ENCODE data around the gene MAPK12.

The MAPK12 gene

GRCh38 chr22:50260801-50261614, 475 bp downstream of the MAPK12 start:
- no peak overlapping the region for H2AFZ ChIP-seq (ENCODE audit: low read length)
- H3K9ac ChIP-seq (ENCODE audit: low read depth, low read length, poor library complexity, severe bottlenecking) = no peak overlapping the region
- TF ChIP-seq, protein P1, sequence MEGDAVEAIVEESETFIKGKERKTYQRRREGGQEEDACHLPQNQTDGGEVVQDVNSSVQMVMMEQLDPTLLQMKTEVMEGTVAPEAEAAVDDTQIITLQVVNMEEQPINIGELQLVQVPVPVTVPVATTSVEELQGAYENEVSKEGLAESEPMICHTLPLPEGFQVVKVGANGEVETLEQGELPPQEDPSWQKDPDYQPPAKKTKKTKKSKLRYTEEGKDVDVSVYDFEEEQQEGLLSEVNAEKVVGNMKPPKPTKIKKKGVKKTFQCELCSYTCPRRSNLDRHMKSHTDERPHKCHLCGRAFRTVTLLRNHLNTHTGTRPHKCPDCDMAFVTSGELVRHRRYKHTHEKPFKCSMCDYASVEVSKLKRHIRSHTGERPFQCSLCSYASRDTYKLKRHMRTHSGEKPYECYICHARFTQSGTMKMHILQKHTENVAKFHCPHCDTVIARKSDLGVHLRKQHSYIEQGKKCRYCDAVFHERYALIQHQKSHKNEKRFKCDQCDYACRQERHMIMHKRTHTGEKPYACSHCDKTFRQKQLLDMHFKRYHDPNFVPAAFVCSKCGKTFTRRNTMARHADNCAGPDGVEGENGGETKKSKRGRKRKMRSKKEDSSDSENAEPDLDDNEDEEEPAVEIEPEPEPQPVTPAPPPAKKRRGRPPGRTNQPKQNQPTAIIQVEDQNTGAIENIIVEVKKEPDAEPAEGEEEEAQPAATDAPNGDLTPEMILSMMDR (conservative IDR thresholded peaks at IDR 0.05; ENCODE audit: low read length) = no peak
- no peak for TF ChIP-seq EZH2phosphoT487 (IDR thresholded peaks at IDR 0.05; ENCODE audit: borderline replicate concordance)
- H3K9me2 ChIP-seq (replicated peaks; ENCODE audit: low read depth, low read length) = no peaks in the 10 kb centered on the region
- H3K36me3 ChIP-seq (ENCODE audit: insufficient read depth, low read length) = no peaks in the 10 kb centered on the region
- no peaks in the 10 kb centered on the region for H3K79me2 ChIP-seq (ENCODE audit: insufficient read depth, low read length)
- H3F3A ChIP-seq (ENCODE audit: low read depth) = no peaks in the 10 kb centered on the region
- H3K27me3 ChIP-seq (ENCODE audit: insufficient read depth, low read length, poor library complexity, severe bottlenecking) = no peaks in the 10 kb centered on the region
- H3K4me3 ChIP-seq (ENCODE audit: low read length, poor library complexity, severe bottlenecking) = no peak overlapping the region
- H3K4me2 ChIP-seq (ENCODE audit: low read depth, low read length, poor library complexity, severe bottlenecking) = no peak overlapping the region
- H3K9me3 ChIP-seq (ENCODE audit: insufficient read depth, low read depth, low read length) = no peaks in the 10 kb centered on the region
- no peaks in the 10 kb centered on the region for H4K20me1 ChIP-seq (ENCODE audit: insufficient read depth, low read length, poor library complexity, severe bottlenecking)
- no peaks in the 10 kb centered on the region for H3K4me1 ChIP-seq (ENCODE audit: insufficient read depth, low read length, poor library complexity, severe bottlenecking)

DNA sequence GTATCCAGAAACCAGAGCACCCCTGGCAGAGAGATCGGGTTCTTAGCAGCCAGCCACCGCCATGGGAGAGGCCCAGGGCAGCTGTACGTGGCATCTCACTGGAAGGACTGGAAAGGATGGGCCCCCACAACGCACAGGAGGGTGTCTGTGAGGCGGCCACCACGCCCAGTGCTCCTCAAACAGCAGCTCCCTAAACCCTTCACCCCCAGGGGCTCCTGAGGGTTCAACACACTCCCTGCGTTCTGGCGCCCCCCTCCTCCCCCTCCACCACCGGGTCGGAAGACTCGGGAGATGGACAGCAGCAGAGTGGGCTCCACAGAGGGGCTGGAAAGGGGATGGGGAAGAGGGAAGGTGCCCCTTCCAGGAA, 1.1 kb downstream of the MAPK12 start:
- Histone ChIP-seq H3K36me3 (ENCODE audit: insufficient read depth, low read length) (no peaks in the 10 kb centered on the region), H3K9ac (ENCODE audit: low read depth, low read length, poor library complexity, severe bottlenecking) (no peak overlapping the region), H3K9me3 (ENCODE audit: insufficient read depth, low read depth, low read length) (no peaks in the 10 kb centered on the region), H3K4me1 (ENCODE audit: insufficient read depth, low read length, poor library complexity, severe bottlenecking) (no peaks in the 10 kb centered on the region), H2AFZ (ENCODE audit: low read length) (no peak overlapping the region), H3K9me2 (replicated peaks; ENCODE audit: low read depth, low read length) (no peaks in the 10 kb centered on the region), H3K4me3 (ENCODE audit: low read length, poor library complexity, severe bottlenecking) (no peak overlapping the region), H3K79me2 (ENCODE audit: insufficient read depth, low read length) (no peaks in the 10 kb centered on the region), H3K27me3 (ENCODE audit: insufficient read depth, low read length, poor library complexity, severe bottlenecking) (no peaks in the 10 kb centered on the region), H3F3A (ENCODE audit: low read depth) (no peaks in the 10 kb centered on the region), H4K20me1 (ENCODE audit: insufficient read depth, low read length, poor library complexity, severe bottlenecking) (no peaks in the 10 kb centered on the region), H3K4me2 (ENCODE audit: low read depth, low read length, poor library complexity, severe bottlenecking) (no peak overlapping the region)
- TF ChIP-seq, protein P1 (conservative IDR thresholded peaks at IDR 0.05; ENCODE audit: low read length) = no peak
- TF ChIP-seq EZH2phosphoT487 (IDR thresholded peaks at IDR 0.05; ENCODE audit: borderline replicate concordance) = no peak

DNA sequence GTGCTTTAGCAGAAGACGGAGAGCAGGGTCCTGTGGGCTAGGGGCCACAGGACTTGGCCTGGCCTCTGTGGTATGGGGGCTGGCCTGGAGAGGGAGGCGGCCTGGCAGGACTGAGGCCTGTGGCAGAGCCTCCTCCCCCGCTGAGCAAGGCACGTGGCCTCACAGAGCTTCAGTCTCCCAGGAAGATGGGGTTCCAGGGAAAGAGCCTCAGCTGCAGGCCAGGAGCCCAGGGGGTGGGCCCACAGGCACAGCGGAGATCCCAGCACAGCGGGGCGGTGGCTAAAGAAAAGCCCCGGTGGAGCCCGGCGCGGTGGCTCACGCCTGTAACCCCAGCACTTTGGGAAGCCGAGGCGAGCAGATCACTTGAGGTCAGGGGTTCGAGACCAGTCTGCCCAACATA, 2.2 kb downstream of the MAPK12 start:
- Histone ChIP-seq H3K4me1 (ENCODE audit: insufficient read depth, low read length, poor library complexity, severe bottlenecking) (no peaks in the 10 kb centered on the region), H3K4me3 (ENCODE audit: low read length, poor library complexity, severe bottlenecking) (no peak overlapping the region), H3F3A (ENCODE audit: low read depth) (no peaks in the 10 kb centered on the region), H3K36me3 (ENCODE audit: insufficient read depth, low read length) (no peaks in the 10 kb centered on the region), H3K9ac (ENCODE audit: low read depth, low read length, poor library complexity, severe bottlenecking) (no peak overlapping the region), H3K9me3 (ENCODE audit: insufficient read depth, low read depth, low read length) (no peaks in the 10 kb centered on the region), H3K79me2 (ENCODE audit: insufficient read depth, low read length) (no peaks in the 10 kb centered on the region), H3K4me2 (ENCODE audit: low read depth, low read length, poor library complexity, severe bottlenecking) (no peak overlapping the region), H4K20me1 (ENCODE audit: insufficient read depth, low read length, poor library complexity, severe bottlenecking) (no peaks in the 10 kb centered on the region), H3K9me2 (replicated peaks; ENCODE audit: low read depth, low read length) (no peaks in the 10 kb centered on the region), H3K27me3 (ENCODE audit: insufficient read depth, low read length, poor library complexity, severe bottlenecking) (no peaks in the 10 kb centered on the region), H2AFZ (ENCODE audit: low read length) (no peak overlapping the region)
- TF ChIP-seq EZH2phosphoT487 (IDR thresholded peaks at IDR 0.05; ENCODE audit: borderline replicate concordance) = no peak
- TF ChIP-seq, protein P1 (conservative IDR thresholded peaks at IDR 0.05; ENCODE audit: low read length) = no peak
